ENCODE measurements around the gene NIPAL1. TPM values are rescaled to one million over a fixed set of nuclear protein-coding genes. Genes with fewer than 3 reads are reported as not detected.
"Not testable (repeated sequence)": the region's sequence is repeated elsewhere in the genome, so short reads cannot be mapped to it uniquely, and the experiment has no call there.

The NIPAL1 gene
- 1 to 10 TPM in 11 of 12 donors, not detected in 1; 1.1 to 9.7 (median 5.6) TPM for polyA plus RNA-seq (ENCODE audit: insufficient read length in 12 of 12)
- long read RNA-seq, donor 1, full-length matches to known transcripts: 6 of 13 reads
- long read RNA-seq, donor 1, partial matches to known transcripts: 7 of 13 reads
- long read RNA-seq, donor 1, other reads (novel, unspliced or antisense): 0 of 13 reads
- long read RNA-seq, donor 2, full-length matches to known transcripts: 2 of 2 reads
- long read RNA-seq, donor 2, partial matches to known transcripts: 0 of 2 reads
- long read RNA-seq, donor 2, other reads (novel, unspliced or antisense): 0 of 2 reads
- long read RNA-seq, donor 3, full-length matches to known transcripts: 2 of 2 reads
- long read RNA-seq, donor 3, partial matches to known transcripts: 0 of 2 reads
- long read RNA-seq, donor 3, other reads (novel, unspliced or antisense): 0 of 2 reads
- long read RNA-seq, donor 4: 0 reads
- long read RNA-seq, donor 5, full-length matches to known transcripts: 1 of 1 reads
- long read RNA-seq, donor 5, partial matches to known transcripts: 0 of 1 reads
- long read RNA-seq, donor 5, other reads (novel, unspliced or antisense): 0 of 1 reads
- long read RNA-seq, donor 6, full-length matches to known transcripts: 1 of 1 reads
- long read RNA-seq, donor 6, partial matches to known transcripts: 0 of 1 reads
- long read RNA-seq, donor 6, other reads (novel, unspliced or antisense): 0 of 1 reads
- long read RNA-seq, donor 7: 0 reads
- long read RNA-seq, donor 8, full-length matches to known transcripts: 1 of 1 reads
- long read RNA-seq, donor 8, partial matches to known transcripts: 0 of 1 reads
- long read RNA-seq, donor 8, other reads (novel, unspliced or antisense): 0 of 1 reads
- long read RNA-seq, donor 9: 0 reads
- long read RNA-seq, donor 10, full-length matches to known transcripts: 2 of 2 reads
- long read RNA-seq, donor 10, partial matches to known transcripts: 0 of 2 reads
- long read RNA-seq, donor 10, other reads (novel, unspliced or antisense): 0 of 2 reads
- long read RNA-seq, donor 11: 0 reads

DNA sequence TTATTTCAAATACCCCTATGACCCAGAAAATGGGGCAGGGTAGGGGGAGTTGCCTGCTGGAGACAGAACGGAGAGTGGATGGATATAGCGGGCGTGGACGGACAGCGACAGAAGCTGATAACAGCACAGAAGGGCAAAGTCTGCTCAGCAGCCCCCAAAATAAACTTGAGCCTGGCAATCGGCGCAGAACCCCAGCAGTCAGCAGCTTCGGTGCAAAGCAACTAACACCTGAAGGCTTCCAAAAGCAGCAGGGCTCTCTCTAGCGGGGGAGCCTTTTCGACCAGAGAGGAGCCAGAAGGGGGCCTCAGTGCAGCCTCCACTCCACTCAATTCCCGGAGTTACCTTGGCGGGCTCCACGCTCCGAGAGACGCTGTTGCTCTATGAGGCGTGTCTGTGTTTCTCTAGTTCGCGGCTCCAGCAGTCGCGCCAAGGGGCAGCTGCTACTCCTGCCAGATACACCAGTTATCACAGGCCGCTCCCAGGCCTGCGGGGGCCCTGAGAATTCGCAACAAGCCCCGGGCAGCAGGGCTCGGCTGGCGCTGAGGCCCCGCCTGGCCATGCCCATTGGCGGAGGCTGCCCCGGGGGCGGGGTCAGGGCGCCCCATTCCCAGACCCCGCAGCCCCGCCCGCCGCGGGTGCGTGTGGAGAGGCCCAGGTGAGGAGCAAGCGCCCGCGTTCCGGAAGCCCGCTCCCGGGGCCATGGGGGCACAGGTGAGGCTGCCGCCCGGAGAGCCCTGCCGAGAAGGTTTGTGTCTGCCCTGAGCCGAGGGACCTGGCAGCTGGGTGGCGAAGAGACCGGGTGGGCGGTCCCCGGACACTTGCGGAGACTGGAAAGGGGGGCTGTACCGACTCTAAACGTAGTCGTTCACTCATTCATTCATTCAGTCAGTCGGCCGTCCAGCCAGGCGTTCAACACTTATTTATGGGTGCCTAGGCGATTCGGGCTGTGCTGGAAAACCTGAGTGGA is at the start of gene NIPAL1, which contains the start of gene CNGA1:
Gene NIPAL1 (plus strand): TSS at position 632 of the 967 bp plus-strand sequence. CDS start 68 bp downstream, at position 700.
Gene CNGA1 (minus strand): TSS at position 541 of the 967 bp plus-strand sequence. CDS start 63,992 bp downstream, outside the sequence.
- DNase-seq: peak; percentile 39

GRCh38 chr4:47968847-47969246 is 47.7 kb upstream of the NIPAL1 start:
- DNase-seq: no peak

- DNase-seq: peak; percentile 7
These were observed 44.4 kb upstream of the NIPAL1 start for GRCh38 chr4:47972181-47972580.

- no peak for DNase-seq
These were observed 43.9 kb upstream of the NIPAL1 start for GRCh38 chr4:47972721-47973120.

GRCh38 chr4:47974566-47974965 is 42.0 kb upstream of the NIPAL1 start:
- DNase-seq: no peak

GRCh38 chr4:47990145-47990544 is 26.4 kb upstream of the NIPAL1 start:
- DNase-seq: no peak

GRCh38 chr4:47992475-47992874 is 24.1 kb upstream of the NIPAL1 start:
- not testable (repeated sequence) for DNase-seq

DNA sequence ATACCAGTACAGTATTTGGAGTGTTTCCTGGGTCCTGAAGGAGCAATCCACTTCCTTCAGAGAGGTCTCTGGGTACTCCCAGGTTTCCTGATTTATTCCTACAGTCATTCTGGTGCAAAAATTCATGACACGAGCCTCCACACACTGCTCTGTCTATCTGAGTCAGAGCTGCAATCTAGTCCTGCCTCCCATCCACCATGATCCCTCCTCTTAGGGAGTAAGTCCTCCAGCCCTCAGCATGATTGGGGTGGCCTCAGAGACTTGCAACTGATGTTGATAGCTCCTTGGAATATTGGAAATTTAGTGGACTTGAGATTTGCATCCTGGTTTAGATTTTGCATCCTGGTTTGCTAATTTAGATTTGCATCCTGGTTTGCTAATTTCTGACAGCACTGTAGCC is 20.6 kb upstream of the NIPAL1 start:
- no peak for DNase-seq

DNA sequence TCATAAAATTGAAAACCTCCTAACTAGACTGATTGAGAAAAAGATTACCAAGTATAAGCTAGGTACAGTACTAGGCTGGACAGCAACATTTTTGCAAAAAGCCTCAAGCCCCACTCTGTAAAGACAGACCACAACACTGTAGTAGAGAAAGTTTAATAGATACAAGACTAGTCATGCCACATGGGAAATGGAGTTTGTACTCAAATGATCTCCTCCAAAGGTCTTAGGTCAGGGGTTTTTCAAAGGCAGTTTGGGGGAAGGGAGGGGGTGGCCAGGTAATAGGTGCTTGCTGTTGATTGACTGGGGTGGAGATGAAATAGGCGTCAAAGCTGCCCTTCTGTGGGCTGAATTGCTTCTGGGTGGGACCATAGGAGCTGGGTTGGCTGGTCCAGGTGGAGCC is 14.3 kb upstream of the NIPAL1 start:
- no peak for DNase-seq

- DNase-seq: not testable (repeated sequence)
These were observed 13.0 kb upstream of the NIPAL1 start for GRCh38 chr4:48003568-48003967.

DNA sequence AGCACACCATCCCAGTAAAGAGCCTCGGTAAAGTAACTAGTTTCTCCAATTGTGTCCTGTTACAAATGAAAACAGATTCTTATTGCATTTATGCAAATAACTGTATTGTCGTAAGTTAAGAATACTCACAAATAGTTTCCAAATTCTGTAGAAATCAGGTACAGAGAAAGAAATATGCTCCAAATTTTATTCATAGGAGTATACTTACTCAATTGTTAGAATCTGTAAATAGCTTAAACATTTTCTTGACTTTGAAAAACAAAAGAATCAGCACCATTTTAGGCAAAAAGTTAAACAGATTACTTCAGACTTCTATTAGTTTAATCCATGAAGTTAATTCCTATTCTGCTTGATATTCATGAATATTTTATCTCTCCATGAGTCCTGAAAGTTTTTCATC is 10.8 kb upstream of the NIPAL1 start:
- no peak for DNase-seq

DNA sequence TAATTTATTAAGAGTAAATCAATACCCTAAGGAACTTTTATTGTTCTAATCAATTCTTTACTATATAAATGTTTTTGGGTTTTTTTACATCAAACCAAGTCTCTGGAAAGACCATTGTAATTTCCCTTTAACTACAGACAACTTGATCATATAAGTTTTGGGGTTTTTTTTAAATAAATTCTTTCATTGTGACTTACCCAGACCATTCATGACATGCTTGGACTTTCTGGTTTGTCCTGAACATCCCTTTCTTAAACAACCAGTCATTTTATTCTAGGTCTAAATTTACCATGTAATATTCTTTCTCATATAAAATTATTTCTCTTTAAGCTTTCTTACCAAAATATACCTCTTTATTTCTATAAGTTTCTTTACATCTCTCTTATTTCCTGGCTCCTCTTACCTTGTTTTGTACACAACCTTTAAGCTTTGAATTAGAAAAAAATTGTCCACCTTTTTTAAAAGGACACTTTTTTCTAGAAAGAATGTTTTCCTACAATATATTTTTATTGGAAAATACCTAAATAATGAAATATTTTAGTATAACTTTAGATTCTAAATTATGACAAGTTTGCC is 8.5 kb upstream of the NIPAL1 start:
- DNase-seq: no peak

- not testable (repeated sequence) for DNase-seq
These were observed 5.7 kb upstream of the NIPAL1 start for GRCh38 chr4:48010906-48011305.

- DNase-seq: no peak
These were observed 4.8 kb upstream of the NIPAL1 start for GRCh38 chr4:48011722-48012121.

- no peak for DNase-seq
These were observed 3.7 kb upstream of the NIPAL1 start for GRCh38 chr4:48012824-48013223.

GRCh38 chr4:48015216-48015615 is 1.4 kb upstream of the NIPAL1 start:
- DNase-seq: no peak

DNA sequence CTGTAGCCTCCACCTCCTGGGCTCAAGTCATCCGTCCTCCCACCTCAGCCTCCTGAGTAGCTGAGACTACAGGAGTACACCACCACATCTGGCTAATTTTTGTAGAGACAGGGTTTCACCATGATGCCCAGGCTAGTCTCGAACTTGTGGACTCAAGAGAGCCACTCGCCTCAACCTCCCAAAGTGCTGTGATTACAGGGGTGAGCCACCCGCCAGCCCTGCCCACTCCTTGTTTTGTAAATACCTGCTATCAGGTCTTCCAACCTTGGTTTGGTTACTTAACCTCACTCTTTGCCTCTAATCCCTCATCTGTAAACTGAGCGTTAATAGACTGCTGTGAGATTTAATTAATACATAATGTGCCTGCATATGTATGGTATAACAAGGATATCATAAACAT is 894 bp upstream of the NIPAL1 start:
- no peak for DNase-seq

DNA sequence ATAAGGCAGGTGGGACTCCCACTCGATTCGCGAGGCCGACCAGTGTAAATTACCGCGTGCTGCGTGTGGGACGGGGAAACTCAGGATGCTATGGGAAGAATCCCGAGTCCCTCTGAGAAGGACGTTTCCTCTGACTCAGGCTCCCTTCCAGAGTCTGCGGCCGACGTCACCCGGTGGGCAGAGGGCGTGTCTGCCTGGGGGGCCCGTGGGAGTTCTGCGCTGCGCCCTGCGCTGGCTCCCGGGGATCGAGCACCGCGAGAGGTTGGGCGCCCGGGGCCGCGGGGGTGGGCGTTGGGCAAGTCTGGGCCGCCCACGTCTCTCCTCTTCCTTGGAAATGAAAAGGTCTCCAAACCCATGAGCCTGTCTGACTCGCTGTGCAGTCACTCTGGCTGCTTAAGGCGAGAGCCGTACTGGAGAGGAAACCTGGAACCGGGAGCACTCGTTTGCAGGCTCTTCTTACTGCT is 568 bp downstream of the NIPAL1 start:
- no peak for DNase-seq

DNA sequence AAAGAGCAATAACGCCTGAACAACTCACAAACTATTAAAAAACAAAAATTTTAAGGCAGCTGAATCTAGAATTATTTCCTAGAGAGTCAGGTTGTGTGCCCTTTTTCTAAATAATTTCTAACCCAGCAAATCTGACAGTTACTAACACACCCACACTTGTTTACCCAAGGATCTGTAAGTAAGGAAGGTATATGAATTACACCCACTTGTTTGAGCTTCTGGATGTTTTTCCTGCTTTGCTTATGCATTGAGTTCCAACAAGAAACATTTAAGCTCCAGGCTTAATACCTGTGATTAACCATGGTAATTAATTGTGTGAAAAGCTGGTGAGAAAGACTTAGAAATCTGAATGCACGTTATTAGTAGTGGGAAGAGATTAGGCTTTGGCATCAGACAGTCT is 1.5 kb downstream of the NIPAL1 start:
- no peak for DNase-seq

GRCh38 chr4:48021100-48021499 is 4.5 kb downstream of the NIPAL1 start:
- no peak for DNase-seq
